GM12801 (cell line): ENCODE measurements around the gene PCBP4.

Experiments
- TF ChIP-seq, protein P1 (sequence below): IDR thresholded peaks from one replicate; pipeline ENCODE4 v1.5.1; 2011; ENCODE audit warnings: control low read depth; ENCODE audit not compliant: insufficient read length; ENCODE audit errors: extremely low read depth

The PCBP4 gene

DNA sequence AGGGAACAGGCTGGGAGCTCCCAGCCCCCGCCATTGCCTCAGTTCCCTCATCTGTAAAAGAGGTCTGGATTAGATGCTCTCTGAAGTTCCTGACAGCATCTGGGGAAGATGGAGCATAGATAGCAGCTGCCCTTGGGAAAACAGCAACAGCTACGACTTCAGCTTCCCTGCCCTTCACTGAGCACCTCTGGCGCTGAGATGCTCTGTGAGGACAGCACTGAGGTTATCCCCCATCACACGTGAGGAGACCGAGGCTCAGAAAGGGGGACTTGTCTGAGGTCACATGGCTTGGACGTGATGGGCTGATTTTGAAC, 39.5 kb upstream of the PCBP4 start:
- TF ChIP-seq, protein P1, sequence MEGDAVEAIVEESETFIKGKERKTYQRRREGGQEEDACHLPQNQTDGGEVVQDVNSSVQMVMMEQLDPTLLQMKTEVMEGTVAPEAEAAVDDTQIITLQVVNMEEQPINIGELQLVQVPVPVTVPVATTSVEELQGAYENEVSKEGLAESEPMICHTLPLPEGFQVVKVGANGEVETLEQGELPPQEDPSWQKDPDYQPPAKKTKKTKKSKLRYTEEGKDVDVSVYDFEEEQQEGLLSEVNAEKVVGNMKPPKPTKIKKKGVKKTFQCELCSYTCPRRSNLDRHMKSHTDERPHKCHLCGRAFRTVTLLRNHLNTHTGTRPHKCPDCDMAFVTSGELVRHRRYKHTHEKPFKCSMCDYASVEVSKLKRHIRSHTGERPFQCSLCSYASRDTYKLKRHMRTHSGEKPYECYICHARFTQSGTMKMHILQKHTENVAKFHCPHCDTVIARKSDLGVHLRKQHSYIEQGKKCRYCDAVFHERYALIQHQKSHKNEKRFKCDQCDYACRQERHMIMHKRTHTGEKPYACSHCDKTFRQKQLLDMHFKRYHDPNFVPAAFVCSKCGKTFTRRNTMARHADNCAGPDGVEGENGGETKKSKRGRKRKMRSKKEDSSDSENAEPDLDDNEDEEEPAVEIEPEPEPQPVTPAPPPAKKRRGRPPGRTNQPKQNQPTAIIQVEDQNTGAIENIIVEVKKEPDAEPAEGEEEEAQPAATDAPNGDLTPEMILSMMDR: no peak

DNA sequence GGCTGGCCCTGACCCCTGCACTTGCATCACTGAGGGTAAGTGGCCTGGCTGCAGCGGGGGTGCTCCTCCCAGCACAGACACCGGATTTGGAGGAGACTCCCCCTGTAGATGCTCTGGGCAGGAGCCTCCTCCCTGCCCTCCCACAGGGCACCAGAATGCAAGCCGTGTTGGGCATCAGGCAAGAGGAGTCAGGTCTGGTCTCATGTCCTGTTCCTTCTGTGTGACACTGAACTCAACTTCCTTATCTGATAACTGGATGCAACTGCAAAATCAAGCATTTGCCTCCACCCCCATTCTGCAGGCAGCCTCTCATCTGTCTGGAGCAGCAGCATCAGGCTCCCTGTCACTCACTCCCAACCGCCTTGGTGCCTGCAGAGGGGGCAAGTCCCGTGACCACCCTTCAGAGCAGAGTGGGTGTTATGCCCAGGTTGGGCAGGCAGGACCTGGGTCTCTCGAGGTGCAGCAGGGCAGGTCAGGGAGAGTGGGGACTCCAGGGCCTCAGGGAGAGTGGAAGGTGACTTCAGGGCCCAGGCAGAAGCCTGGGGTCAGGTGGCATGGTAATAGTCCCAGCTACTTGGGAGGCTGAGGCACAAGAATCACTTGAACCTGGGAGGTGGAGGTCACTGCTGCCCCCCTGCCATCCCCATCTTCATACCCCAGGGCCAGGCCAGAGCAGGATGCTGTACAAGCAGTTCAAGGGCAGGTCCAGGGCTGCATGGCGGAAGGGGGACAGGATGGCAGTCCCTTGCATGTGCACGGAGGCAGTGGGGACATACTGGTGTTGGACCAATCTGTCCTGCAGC, 39.0 kb upstream of the PCBP4 start:
- TF ChIP-seq, protein P1: no peak

DNA sequence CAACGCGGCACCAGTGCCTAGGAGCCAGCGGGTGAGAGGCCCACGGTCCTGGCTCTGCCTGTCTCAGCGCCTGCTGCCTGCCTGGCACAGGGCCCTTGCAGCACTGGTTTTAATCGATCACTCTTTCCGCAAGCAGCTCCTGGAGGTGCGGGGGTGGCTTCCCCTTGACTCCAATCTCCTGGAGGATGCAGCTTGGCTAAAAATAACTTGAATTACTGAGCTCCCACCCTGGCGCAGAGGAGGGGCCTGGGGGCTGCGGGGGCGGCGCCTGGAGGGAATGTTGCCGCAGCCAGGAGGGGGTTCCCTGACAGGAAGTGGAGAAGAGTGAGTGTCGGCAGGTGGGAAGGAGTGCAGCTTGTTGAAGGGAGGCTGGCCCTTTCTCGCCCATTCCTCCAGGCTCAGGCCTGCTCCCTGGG, 38.3 kb upstream of the PCBP4 start:
- TF ChIP-seq, protein P1: no peak

DNA sequence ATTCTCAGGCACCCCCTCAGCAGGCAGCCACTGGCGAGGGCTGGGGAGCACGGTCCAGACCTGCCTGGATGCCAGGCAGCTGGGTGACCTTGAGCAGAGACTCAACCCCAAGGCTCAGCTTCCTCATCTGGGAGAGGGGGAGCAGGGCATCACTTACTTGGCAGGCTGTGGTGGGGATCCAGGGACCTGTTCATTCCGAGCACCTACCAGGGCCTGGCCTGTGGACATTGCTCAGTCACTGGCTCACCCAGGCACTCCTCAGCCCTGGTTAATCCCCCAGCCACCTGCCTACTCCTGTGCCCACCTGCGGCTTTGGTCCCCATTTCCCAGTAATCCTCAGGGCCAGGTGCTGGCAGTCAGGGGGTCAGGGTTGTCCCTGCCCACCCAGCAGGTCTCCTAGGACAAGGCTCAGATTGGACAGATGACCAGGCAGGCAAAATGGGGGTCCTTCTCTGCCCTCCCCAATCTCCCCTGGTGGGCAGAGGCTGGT, 37.7 kb upstream of the PCBP4 start:
- TF ChIP-seq, protein P1: no peak

DNA sequence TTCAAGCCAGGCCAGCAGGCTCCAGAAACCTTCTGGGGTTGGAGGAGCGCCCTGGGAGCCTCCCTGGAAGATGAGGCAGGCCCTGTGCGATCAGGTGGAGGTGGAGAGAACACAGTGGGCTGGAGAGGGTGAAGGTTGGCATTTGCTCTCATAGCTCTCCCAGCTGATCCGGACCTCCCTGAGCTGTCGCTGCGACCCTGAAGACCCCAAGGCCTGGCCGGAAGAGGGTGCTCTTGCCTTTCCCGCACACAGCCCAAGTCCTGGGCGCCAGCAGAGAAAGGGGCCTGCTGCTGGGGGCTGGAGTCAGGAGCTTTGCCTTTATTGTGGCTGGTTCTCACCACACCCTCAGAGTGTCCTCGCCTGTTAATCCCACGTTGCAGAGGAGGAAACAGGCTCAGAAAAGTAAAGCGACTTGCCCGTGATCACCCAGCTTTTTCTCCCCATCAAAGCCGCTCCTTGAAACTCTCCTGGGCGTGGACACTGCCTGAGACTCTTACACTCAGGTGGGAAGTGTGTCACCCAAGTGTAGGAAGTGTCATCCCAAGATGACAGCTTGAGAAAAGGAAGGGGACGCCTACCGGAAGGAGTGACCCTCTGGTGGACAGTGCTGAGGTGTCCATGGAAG, 37.0 kb upstream of the PCBP4 start:
- TF ChIP-seq, protein P1: no peak

DNA sequence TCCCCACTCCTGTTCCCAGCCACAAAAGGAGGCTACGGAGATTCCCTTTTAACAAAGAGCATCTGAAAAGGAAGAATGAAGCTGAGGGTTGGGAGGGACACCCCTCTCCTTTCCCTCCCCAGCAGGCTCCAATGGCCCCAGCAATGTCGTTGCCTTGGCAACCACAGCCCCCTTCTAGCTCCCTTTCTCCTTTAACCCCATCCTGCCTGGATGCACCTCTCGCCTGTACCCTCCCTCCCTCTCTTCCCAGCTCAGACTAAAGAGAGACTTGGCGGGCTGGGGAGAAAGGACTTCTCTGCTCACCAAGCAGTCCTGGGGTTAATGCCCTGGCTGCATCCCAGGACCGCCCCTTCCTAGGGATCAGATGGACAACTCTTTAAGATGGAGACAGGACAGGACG, 35.5 kb upstream of the PCBP4 start:
- TF ChIP-seq, protein P1: no peak

DNA sequence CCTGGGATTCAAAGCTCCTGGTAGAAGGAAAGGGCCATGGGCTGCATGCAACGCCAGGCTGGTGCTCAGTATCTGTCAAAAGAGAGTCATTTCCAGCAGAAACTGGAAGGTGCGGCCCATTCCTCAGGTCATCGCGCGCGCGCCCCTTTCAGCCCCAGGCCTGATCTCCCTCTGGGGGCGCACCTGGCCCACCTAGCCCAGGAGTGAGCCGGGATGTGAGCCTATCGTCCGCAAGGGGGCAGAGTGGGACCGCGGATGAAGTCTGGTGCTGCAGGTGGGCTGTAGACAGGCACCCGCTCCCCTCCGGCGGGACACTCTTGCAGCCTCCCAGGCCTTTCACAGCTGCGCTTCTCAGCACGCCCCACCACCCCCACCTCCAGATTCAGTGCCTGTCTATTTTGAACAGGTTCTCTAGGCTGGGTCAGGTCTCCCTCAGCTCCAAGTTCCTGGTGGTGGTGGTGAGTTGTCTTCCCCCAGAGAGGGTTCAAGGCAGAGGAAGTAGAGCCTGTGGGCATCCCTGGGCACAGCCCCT, 34.3 kb upstream of the PCBP4 start:
- TF ChIP-seq, protein P1: no peak
